CD4-positive, alpha-beta T cell treated with Interleukin-4 for 1 hour (primary cell): ENCODE results near the gene CES3.

Experiments
- DNase-seq, 2 donors: peaks; one replicate each; pipeline ENCODE4 v3.0.0-alpha.2; 2020 to 2022

The CES3 gene

GRCh38 chr16:67013233-67013822 lies 52.3 kb downstream of the CES3 start:
- no peak for DNase-seq

GRCh38 chr16:67013823-67014633 lies 53.0 kb downstream of the CES3 start:
- peak; percentile 59 to 71 for DNase-seq

- no peak for DNase-seq
Observed at GRCh38 chr16:67014634-67015312, 53.7 kb downstream of the CES3 start.

GRCh38 chr16:67015313-67015731 lies 54.3 kb downstream of the CES3 start:
- no peak for DNase-seq

- DNase-seq, result no peak
Observed at GRCh38 chr16:67016143-67016542, 55.1 kb downstream of the CES3 start.

GRCh38 chr16:67016681-67017420 lies 55.8 kb downstream of the CES3 start:
- no peak for DNase-seq

- DNase-seq, result no peak
Observed at GRCh38 chr16:67017421-67017750, 56.3 kb downstream of the CES3 start.

GRCh38 chr16:67017810-67018488 lies 56.9 kb downstream of the CES3 start:
- peak; percentile 86 to 91 for DNase-seq

- no peak for DNase-seq
Observed at GRCh38 chr16:67019171-67019570, 58.1 kb downstream of the CES3 start.

GRCh38 chr16:67021321-67021720 lies 60.3 kb downstream of the CES3 start:
- no peak for DNase-seq

- DNase-seq, result no peak
Observed at GRCh38 chr16:67022531-67023214, 61.6 kb downstream of the CES3 start.

- DNase-seq, result no peak
Observed at GRCh38 chr16:67023689-67024088, 62.6 kb downstream of the CES3 start.
